H1 (cell line): ENCODE results near the gene PLXDC2. TPM values are rescaled to one million over a fixed set of nuclear protein-coding genes. Genes with fewer than 3 reads are reported as not detected.

Experiments used
- CTCF ChIA-PET: fragments of 300-600 bp; sonication (Branson Sonifier 250); formaldehyde crosslinking; loops from one replicate; lab custom pipeline; 2021; ENCODE audit not compliant: partially characterized antibody; lab: Charles Lee
- POLR2A ChIA-PET: fragments of 300-600 bp; sonication (Branson Sonifier 250); formaldehyde crosslinking; loops from one replicate; lab custom pipeline; 2021; ENCODE audit warnings: inconsistent platforms; ENCODE audit not compliant: partially characterized antibody; lab: Charles Lee
- DNase-seq, 2 experiments: peaks; one replicate each; pipeline versions ENCODE4 v3.0.0 to v3.0.0-alpha.2; 2010 to 2022; ENCODE audit warnings: low spot score in 2 of 2, low read depth in 1 of 2, mixed read lengths in 1 of 2
- FAIRE-seq: peaks from 2 replicates; lab custom pipeline; 2011; peaks lifted over from hg19 to GRCh38; lab: Jason Lieb, UNC
- H2AFZ ChIP-seq: 2 replicates; pipeline ENCODE4 v1.8.1; 2012; ENCODE audit warnings: low read length, inconsistent platforms
- H2AK5ac ChIP-seq: 2 replicates; pipeline ENCODE4 v1.6.1; 2013; ENCODE audit warnings: low read depth, low read length
- H2BK120ac ChIP-seq: replicated peaks from 2 replicates; pipeline ENCODE3; 2013; ENCODE audit warnings: low read depth, low read length, inconsistent platforms
- H2BK12ac ChIP-seq: 2 replicates; pipeline ENCODE4 v1.6.1; 2013; ENCODE audit warnings: low read depth, low read length
- H2BK15ac ChIP-seq: 2 replicates; pipeline ENCODE4 v1.6.1; 2013; ENCODE audit warnings: low read length
- H2BK20ac ChIP-seq: 2 replicates; pipeline ENCODE4 v1.6.1; 2013; ENCODE audit warnings: low read length
- H2BK5ac ChIP-seq: 2 replicates; pipeline ENCODE4 v1.6.1; 2013; ENCODE audit warnings: low read depth, low read length
- H3K14ac ChIP-seq: 2 replicates; pipeline ENCODE4 v1.6.1; 2013; ENCODE audit warnings: inconsistent platforms; ENCODE audit not compliant: insufficient read length
- H3K18ac ChIP-seq: 2 replicates; pipeline ENCODE4 v1.6.1; 2013; ENCODE audit warnings: low read length; ENCODE audit errors: extremely low read depth
- H3K23ac ChIP-seq: 2 replicates; pipeline ENCODE4 v1.6.1; 2013; ENCODE audit warnings: inconsistent platforms; ENCODE audit not compliant: insufficient read length
- H3K23me2 ChIP-seq: 2 replicates; pipeline ENCODE4 v1.6.1; 2013; ENCODE audit warnings: low read depth, low read length
- H3K27ac ChIP-seq: 2 replicates; pipeline ENCODE4 v1.6.1; 2011; ENCODE audit warnings: low read depth, low read length, inconsistent platforms
- H3K27me3 ChIP-seq, 4 experiments: replicated peaks in 1 of 4; 1 replicate in 1 of 4; 2 replicates in 3 of 4; pipeline versions ENCODE4 v1.6.1 to v1.8.1; 2011 to 2013; ENCODE audit warnings: low read length in 3 of 4, mild to moderate bottlenecking in 3 of 4, inconsistent platforms in 2 of 4, mixed read lengths in 2 of 4, moderate library complexity in 1 of 4; ENCODE audit not compliant: control insufficient read depth in 3 of 4, insufficient read depth in 3 of 4; ENCODE audit errors: extremely low read depth in 1 of 4
- H3K36me3 ChIP-seq, 4 experiments: 2 replicates each; pipeline versions ENCODE4 v1.6.1 to v1.8.1; 2011 to 2013; ENCODE audit warnings: mild to moderate bottlenecking in 4 of 4, low read length in 3 of 4, moderate library complexity in 2 of 4, control low read depth in 1 of 4, inconsistent platforms in 1 of 4; ENCODE audit not compliant: insufficient read depth in 4 of 4, control insufficient read depth in 2 of 4
- H3K4ac ChIP-seq: replicated peaks from 2 replicates; pipeline ENCODE3; 2013; ENCODE audit warnings: low read length, low read depth, mixed read lengths, inconsistent platforms; ENCODE audit not compliant: insufficient read length
- H3K4me1 ChIP-seq, 4 experiments: replicated peaks in 1 of 4; 1 replicate in 1 of 4; 2 replicates in 3 of 4; pipeline versions ENCODE4 v1.6.1 to v1.8.1; 2011 to 2013; ENCODE audit warnings: low read length in 3 of 4, inconsistent platforms in 2 of 4, mixed read lengths in 1 of 4; ENCODE audit not compliant: insufficient read depth in 4 of 4, control insufficient read depth in 3 of 4
- H3K4me2 ChIP-seq, 2 experiments: 2 replicates each; pipeline versions ENCODE4 v1.6.1 to v1.8.1; 2011 to 2013; ENCODE audit warnings: low read depth in 2 of 2, low read length in 2 of 2, control low read depth in 1 of 2, inconsistent platforms in 1 of 2, mild to moderate bottlenecking in 1 of 2; ENCODE audit not compliant: insufficient read depth in 1 of 2
- H3K4me3 ChIP-seq, 4 experiments: fragments of 200-600, 300-600 bp in 1 of 4; sonication (generic), shearing (Covaris generic), sonication (Bioruptor Twin) in 1 of 4; 2 replicates each; pipeline versions ENCODE4 v1.5.1 to v1.8.1; 2011 to 2016; ENCODE audit warnings: low read length in 4 of 4, low read depth in 3 of 4, control low read depth in 2 of 4, inconsistent platforms in 2 of 4, mild to moderate bottlenecking in 2 of 4, mixed read lengths in 1 of 4, moderate library complexity in 1 of 4; ENCODE audit not compliant: insufficient read depth in 2 of 4; ENCODE audit errors: extremely low read depth in 1 of 4
- H3K56ac ChIP-seq: replicated peaks from 2 replicates; pipeline ENCODE3; 2013; ENCODE audit warnings: low read depth, mild to moderate bottlenecking, mixed read lengths, low read length, inconsistent platforms; ENCODE audit not compliant: insufficient read length
- H3K79me1 ChIP-seq: 2 replicates; pipeline ENCODE4 v1.6.1; 2013; ENCODE audit warnings: low read depth, low read length, control low read depth
- H3K79me2 ChIP-seq, 2 experiments: 2 replicates each; pipeline versions ENCODE4 v1.6.1 to v1.8.1; 2012 to 2013; ENCODE audit warnings: low read length in 2 of 2, mild to moderate bottlenecking in 2 of 2, inconsistent platforms in 1 of 2; ENCODE audit not compliant: insufficient read depth in 2 of 2, control insufficient read depth in 1 of 2
- H3K9ac ChIP-seq, 4 experiments: replicated peaks in 1 of 4; 1 replicate in 1 of 4; 2 replicates in 3 of 4; pipeline versions ENCODE4 v1.6.1 to v1.8.1; 2011 to 2013; ENCODE audit warnings: low read depth in 3 of 4, low read length in 3 of 4, control low read depth in 2 of 4, mild to moderate bottlenecking in 2 of 4, moderate library complexity in 2 of 4, inconsistent platforms in 1 of 4; ENCODE audit errors: extremely low read depth in 1 of 4
- H3K9me3 ChIP-seq, 2 experiments: 2 replicates each; pipeline versions ENCODE4 v1.6.1 to v1.8.1; 2012 to 2013; ENCODE audit warnings: mild to moderate bottlenecking in 2 of 2, moderate library complexity in 2 of 2, control low read depth in 1 of 2, inconsistent platforms in 1 of 2, low read depth in 1 of 2, low read length in 1 of 2, mixed read lengths in 1 of 2; ENCODE audit not compliant: insufficient read depth in 2 of 2
- H4K20me1 ChIP-seq, 2 experiments: replicated peaks in 1 of 2; 2 replicates each; pipeline versions ENCODE3 to v1.8.1; 2011 to 2013; ENCODE audit warnings: inconsistent platforms in 2 of 2, low read length in 2 of 2, mild to moderate bottlenecking in 1 of 2; ENCODE audit not compliant: insufficient read depth in 2 of 2, control insufficient read depth in 1 of 2
- H4K5ac ChIP-seq: 2 replicates; pipeline ENCODE4 v1.6.1; 2013; ENCODE audit warnings: low read length, low read depth, mixed read lengths, inconsistent platforms; ENCODE audit not compliant: insufficient read length
- H4K8ac ChIP-seq: 2 replicates; pipeline ENCODE4 v1.8.0; 2013; ENCODE audit warnings: mild to moderate bottlenecking, moderate library complexity, low read length, inconsistent platforms; ENCODE audit not compliant: insufficient read depth; ENCODE audit errors: extremely low read depth
- H4K91ac ChIP-seq: replicated peaks from 2 replicates; pipeline ENCODE3; 2013; ENCODE audit warnings: low read length, mixed read lengths, inconsistent platforms; ENCODE audit not compliant: insufficient read length
- HDAC2 ChIP-seq, 2 experiments: fragments of 300-600 bp in 1 of 2; sonication (generic) in 1 of 2; IDR thresholded peaks; 2 replicates each; pipeline ENCODE4 v1.6.1; 2011 to 2012; ENCODE audit warnings: low read depth in 2 of 2, low read length in 2 of 2, mild to moderate bottlenecking in 2 of 2, moderate library complexity in 2 of 2, borderline replicate concordance in 1 of 2, inconsistent platforms in 1 of 2
- WGBS, 2 experiments: shearing (Covaris generic) in 1 of 2; methylation state at CpG; one replicate each; pipeline versions ENCODE4 v1.1.6 to v1.1.7; 2013 to 2015; ENCODE audit warnings: low lambda C conversion rate in 2 of 2, mixed read lengths in 2 of 2, inconsistent platforms in 1 of 2, low coverage in 1 of 2, missing lambda C conversion rate in 1 of 2; ENCODE audit not compliant: insufficient replicate concordance in 2 of 2, insufficient coverage in 1 of 2, insufficient read length in 1 of 2; ENCODE audit errors: extremely low coverage in 1 of 2, missing lambda C conversion rate in 1 of 2; 5-methylcytosine and 5-hydroxymethylcytosine counted together
- polyA plus RNA-seq, 7 experiments: library from polyadenylated mRNA; depleted of rRNA in 3 of 7; stranded (reverse) in 5 of 7; unstranded in 2 of 7; fragments of >200 nt in 5 of 7; fragments of 200-250 nt in 2 of 7; gene quantifications; 1 replicate in 5 of 7; 2 replicates in 1 of 7; 4 replicates in 1 of 7; pipeline versions ENCODE4 v1.2.1 to v1.2.3, GENCODE V29; 2011 to 2013; ENCODE audit warnings: missing spikeins in 2 of 7, mixed read lengths in 2 of 7
- total RNA-seq: library from RNA; stranded (reverse); fragmentation: NEBNext Ultra II Directional; extraction: Animal tissue kit (Norgen Biotek cat#: 25700); gene quantifications from 2 replicates; pipeline ENCODE4 v1.2.1, GENCODE V29; 2021

PLXDC2 gene
- total and polyA plus RNA-seq, 2 of the 8 experiments (the other 6 are each of a cell fraction or from before 2014, with no cell fraction given), result 23.0 to 40.5 TPM

DNA sequence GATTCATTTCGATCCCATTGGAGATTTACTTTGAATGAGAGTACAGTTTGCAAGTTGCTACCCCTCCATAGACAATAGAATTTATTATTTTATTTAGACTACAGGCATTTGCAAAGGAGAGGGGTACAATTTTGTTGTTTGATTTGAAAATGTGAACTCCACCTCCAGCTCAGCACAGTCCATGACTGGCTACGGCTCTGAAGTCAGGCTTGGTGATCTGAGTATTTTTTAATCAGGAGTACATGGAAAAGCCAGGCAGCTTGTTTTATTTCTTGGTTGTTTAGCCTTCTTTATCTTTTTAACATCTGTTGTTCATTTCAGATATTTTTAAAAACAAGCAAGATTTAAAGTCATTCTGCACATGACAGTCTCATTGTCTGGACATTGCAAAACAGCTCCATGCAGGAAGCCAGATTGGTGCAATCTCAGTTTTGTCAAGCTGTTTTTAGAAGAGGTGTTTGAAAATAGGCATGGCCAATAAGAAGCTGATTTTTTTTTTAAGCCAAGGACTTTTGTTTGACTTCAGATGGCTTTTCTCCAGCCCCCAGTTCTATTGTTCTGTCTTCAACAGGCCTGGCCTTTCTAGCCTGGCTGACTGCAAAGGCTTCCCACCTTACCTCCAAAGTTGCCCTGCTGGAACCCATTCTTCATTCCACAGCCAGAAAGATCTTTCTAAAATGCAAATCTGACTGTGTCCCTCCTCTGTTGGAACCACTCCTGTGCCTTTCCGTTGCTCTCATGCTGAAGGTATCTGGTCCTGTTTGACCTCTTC is 12.2 kb downstream of the PLXDC2 start:
- no peaks in the 10 kb centered on the region for H3K36me3 ChIP-seq
- ChIA-PET CTCF (interaction anchor here (0.7 to 1.8 kb wide), 4 partner anchors 9 to 940 kb away, joined by 3 to 12 read pairs (median 4); no protein-coding TSS in a partner anchor), POLR2A (interaction anchor here (0.5 to 3.0 kb wide), 3 partner anchors 11 to 1287 kb away, joined by 3 to 16 read pairs (median 6); partner anchors contain the start of gene PLXDC2)
- no peaks in the 10 kb centered on the region for H3K27me3 ChIP-seq
- no peak overlapping the region for H2BK120ac ChIP-seq
- peak overlapping the region; percentile 55 to 68 for H3K4me2 ChIP-seq
- peak overlapping the region; percentile 75 for H3K18ac ChIP-seq
- H4K20me1 ChIP-seq, result peaks cover 0 to 2% of the 10 kb centered on the region in 2 experiments
- no peak overlapping the region for H2BK5ac ChIP-seq
- H2BK20ac ChIP-seq, result no peak overlapping the region
- no peak overlapping the region for H3K9ac ChIP-seq
- peaks cover 6 to 91% of the 10 kb centered on the region in 2 experiments; a peak in 3 of 4 replicates for H3K79me2 ChIP-seq
- H3K9me3 ChIP-seq, result no peaks in the 10 kb centered on the region
- no peak for DNase-seq
- H2AFZ ChIP-seq, result no peak overlapping the region
- no peak overlapping the region for H2BK12ac ChIP-seq
- no peak overlapping the region for H2AK5ac ChIP-seq
- no peak overlapping the region for H3K14ac ChIP-seq
- H3K4me3 ChIP-seq, result no peak overlapping the region; a peak in 1 of 8 replicates
- peak overlapping the region; percentile 61; the same call in 1 of the 2 replicates for H3K27ac ChIP-seq
- H3K4me1 ChIP-seq, result peaks cover 4 to 23% (median 16%) of the 10 kb centered on the region in 4 experiments
- WGBS, 2 experiments, result 58% methylated on average over 3 of the region's 3 CpGs; no CpG with 5 or more reads in 1 of the 2 experiments
- H4K5ac ChIP-seq, result no peak overlapping the region
- H3K4ac ChIP-seq, result no peak overlapping the region
- H3K56ac ChIP-seq, result no peak overlapping the region
- peak; percentile 79 for FAIRE-seq
- no peak overlapping the region for H4K91ac ChIP-seq
- no peaks in the 10 kb centered on the region; the same call in 1 of the 2 replicates for H3K79me1 ChIP-seq
- no peak overlapping the region for H3K23ac ChIP-seq
- no peak overlapping the region for H4K8ac ChIP-seq
- no peak overlapping the region for H2BK15ac ChIP-seq
- H3K23me2 ChIP-seq, result no peaks in the 10 kb centered on the region
- 0 out of 4 replicates have a peak, but pooled peaks of 1 of the 2 experiments have one; percentile 31 for TF ChIP-seq HDAC2 (IDR thresholded peaks at IDR 0.05; ENCODE audit: borderline replicate concordance in 1 of 2, low read depth in 2 of 2, low read length in 2 of 2)
